ENCODE measurements around the gene BRCA1.

BRCA1 gene

DNA sequence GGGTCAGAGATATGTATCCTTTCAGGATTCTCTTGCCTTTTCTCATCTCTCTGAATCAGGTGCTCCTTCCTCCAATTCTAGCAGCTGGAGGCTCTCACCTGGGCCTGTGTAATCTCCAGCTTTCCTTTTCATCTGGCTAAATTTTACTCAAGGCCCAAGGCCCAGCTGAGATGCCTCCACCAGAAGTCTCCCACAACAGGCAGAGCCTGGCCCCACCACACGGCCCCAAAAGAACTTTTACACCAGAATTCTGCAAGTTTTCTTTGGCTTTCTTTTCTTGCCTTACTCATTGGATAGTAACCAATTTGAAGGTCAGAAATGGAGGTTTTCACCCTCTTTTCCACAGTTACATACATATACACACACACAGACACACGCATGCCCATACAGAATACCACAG is 85.5 kb downstream of the BRCA1 start:
- no peaks in the 10 kb centered on the region for H3K27me3 ChIP-seq (ENCODE audit: control insufficient read depth, insufficient read depth, low read length)
- TF ChIP-seq, protein P1, sequence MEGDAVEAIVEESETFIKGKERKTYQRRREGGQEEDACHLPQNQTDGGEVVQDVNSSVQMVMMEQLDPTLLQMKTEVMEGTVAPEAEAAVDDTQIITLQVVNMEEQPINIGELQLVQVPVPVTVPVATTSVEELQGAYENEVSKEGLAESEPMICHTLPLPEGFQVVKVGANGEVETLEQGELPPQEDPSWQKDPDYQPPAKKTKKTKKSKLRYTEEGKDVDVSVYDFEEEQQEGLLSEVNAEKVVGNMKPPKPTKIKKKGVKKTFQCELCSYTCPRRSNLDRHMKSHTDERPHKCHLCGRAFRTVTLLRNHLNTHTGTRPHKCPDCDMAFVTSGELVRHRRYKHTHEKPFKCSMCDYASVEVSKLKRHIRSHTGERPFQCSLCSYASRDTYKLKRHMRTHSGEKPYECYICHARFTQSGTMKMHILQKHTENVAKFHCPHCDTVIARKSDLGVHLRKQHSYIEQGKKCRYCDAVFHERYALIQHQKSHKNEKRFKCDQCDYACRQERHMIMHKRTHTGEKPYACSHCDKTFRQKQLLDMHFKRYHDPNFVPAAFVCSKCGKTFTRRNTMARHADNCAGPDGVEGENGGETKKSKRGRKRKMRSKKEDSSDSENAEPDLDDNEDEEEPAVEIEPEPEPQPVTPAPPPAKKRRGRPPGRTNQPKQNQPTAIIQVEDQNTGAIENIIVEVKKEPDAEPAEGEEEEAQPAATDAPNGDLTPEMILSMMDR (IDR thresholded peaks at IDR 0.05) = no peak
- no peaks in the 10 kb centered on the region for H3K9me3 ChIP-seq (ENCODE audit: control insufficient read depth, low read length)
- no peaks in the 10 kb centered on the region for H3K4me1 ChIP-seq
- H3K4me2 ChIP-seq (ENCODE audit: low read length) = no peak overlapping the region
- no peak overlapping the region for H3K9ac ChIP-seq
- no peak overlapping the region for H3K27ac ChIP-seq
- no peaks in the 10 kb centered on the region for H3K79me2 ChIP-seq
- H2AFZ ChIP-seq = no peak overlapping the region
- no peaks in the 10 kb centered on the region for H3K36me3 ChIP-seq (ENCODE audit: control insufficient read depth, insufficient read depth, low read length)
- no peak overlapping the region for H3K4me3 ChIP-seq (ENCODE audit: low read depth, low read length)

DNA sequence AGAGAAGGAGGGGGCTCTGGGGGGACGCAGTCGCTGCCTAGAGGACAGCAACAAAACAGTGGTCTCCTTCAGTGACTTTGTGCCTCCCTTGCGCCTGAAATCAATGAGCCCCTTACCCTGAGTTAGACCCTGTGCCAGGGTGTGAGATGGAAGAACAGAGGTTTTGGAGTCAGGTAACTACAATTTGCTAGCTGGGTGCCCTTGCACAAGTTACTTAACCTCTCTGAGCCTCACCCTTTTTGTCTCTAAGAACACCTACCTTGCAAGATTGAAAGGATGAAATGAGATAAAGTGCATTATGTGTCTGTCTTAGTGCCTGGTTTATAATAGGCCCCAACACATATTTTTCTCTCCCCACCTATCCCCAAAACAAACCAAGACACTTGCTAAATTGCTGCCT is 90.3 kb downstream of the BRCA1 start:
- Histone ChIP-seq H3K9ac (no peak overlapping the region), H3K27ac (no peak overlapping the region)

DNA sequence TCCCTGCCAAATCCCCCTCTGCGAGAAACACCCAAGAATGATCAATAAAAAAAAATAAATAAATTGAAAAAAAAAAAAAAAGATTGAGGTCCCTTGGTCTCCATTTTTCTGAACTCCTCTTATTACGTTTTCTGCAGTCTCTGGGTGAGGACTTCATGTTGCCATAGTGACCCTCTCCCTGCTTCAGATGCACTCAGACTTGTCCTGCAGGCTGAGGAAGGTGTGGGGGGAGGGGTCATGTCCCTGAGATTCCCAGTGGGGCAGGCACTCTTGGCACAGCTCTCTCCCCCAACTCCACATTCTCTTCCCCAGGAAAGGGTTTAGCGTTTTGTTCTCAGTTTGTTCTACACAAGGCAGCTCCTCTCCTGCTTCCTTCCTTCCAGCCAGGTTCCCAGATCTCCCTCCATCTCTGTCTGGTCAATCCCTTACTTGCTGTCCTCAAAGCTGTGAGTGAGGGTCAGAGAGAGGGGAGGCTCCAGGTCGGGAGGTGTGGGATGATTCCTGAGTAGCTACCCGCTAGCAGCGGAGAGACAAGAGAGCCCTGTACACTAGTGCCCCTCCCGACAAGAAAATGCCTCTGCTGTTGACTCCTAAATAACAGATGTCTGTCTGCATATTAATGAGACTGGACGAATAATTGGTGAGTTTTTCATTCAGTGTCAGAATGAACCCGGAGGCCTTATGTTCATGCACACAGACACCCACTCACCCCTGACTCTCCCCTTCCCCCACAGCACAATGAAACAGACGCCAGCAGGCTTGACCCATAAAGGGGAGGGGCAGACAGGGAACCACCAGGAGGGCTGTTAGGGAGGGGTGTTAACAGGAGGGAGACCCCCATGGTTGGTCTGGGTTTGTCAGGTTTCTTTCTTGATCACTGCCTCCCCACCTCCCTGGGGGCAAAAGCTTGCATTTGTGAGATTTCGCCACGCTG is 90.9 kb downstream of the BRCA1 start:
- H3K79me2 ChIP-seq = no peaks in the 10 kb centered on the region
- peak overlapping the region; percentile 76 for H2AFZ ChIP-seq
- no peaks in the 10 kb centered on the region for H3K36me3 ChIP-seq (ENCODE audit: control insufficient read depth, insufficient read depth, low read length)
- H3K27ac ChIP-seq = no peak overlapping the region
- H3K9me3 ChIP-seq (ENCODE audit: control insufficient read depth, low read length) = no peaks in the 10 kb centered on the region
- no peak overlapping the region for H3K9ac ChIP-seq
- peaks cover 4% of the 10 kb centered on the region for H3K4me1 ChIP-seq
- no peaks in the 10 kb centered on the region for H3K27me3 ChIP-seq (ENCODE audit: control insufficient read depth, insufficient read depth, low read length)
- H3K4me3 ChIP-seq (ENCODE audit: low read depth, low read length) = no peak overlapping the region
- TF ChIP-seq, protein P1 (IDR thresholded peaks at IDR 0.05) = no peak
- no peak overlapping the region for H3K4me2 ChIP-seq (ENCODE audit: low read length)

More for the DNA sequence above, 90.3 kb downstream of the BRCA1 start:
- no peak overlapping the region for H2AFZ ChIP-seq
- H3K4me2 ChIP-seq (ENCODE audit: low read length) = no peak overlapping the region
- TF ChIP-seq, protein P1 (IDR thresholded peaks at IDR 0.05) = no peak
- no peaks in the 10 kb centered on the region for H3K79me2 ChIP-seq
- no peak overlapping the region for H3K4me3 ChIP-seq (ENCODE audit: low read depth, low read length)
- H3K4me1 ChIP-seq = peaks cover 4% of the 10 kb centered on the region
- H3K36me3 ChIP-seq (ENCODE audit: control insufficient read depth, insufficient read depth, low read length) = no peaks in the 10 kb centered on the region
- H3K9me3 ChIP-seq (ENCODE audit: control insufficient read depth, low read length) = no peaks in the 10 kb centered on the region
- H3K27me3 ChIP-seq (ENCODE audit: control insufficient read depth, insufficient read depth, low read length) = no peaks in the 10 kb centered on the region

DNA sequence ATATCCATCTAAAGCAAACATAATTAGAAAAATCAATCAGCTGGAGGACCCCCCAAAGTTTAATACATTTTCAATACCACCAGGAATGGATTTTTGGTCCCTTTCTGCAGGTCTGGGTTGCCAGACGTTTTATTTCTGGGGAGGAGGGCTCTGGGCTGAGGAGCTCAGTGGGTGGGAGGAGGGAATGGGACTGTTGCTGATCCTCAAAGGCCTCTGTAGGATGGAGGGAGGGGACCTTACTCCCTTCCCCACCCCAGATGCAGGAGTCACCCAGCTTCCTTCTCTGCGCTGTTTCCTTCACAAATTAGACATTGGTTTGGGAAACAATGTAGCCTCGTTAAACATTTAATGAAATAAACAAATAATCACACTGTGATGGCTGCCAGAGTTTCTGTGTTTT is 93.5 kb downstream of the BRCA1 start:
- Histone ChIP-seq H2AFZ (no peak overlapping the region), H3K27me3 (ENCODE audit: control insufficient read depth, insufficient read depth, low read length) (no peaks in the 10 kb centered on the region), H3K9ac (no peak overlapping the region), H3K9me3 (ENCODE audit: control insufficient read depth, low read length) (no peaks in the 10 kb centered on the region), H3K4me3 (ENCODE audit: low read depth, low read length) (no peak overlapping the region), H3K4me1 (peaks cover 4% of the 10 kb centered on the region), H3K79me2 (no peaks in the 10 kb centered on the region), H3K36me3 (ENCODE audit: control insufficient read depth, insufficient read depth, low read length) (no peaks in the 10 kb centered on the region), H3K4me2 (ENCODE audit: low read length) (no peak overlapping the region), H3K27ac (no peak overlapping the region)
- TF ChIP-seq, protein P1 (IDR thresholded peaks at IDR 0.05) = no peak
